ENCODE data around the gene LRP1. TPM values are rescaled to one million over a fixed set of nuclear protein-coding genes. Genes with fewer than 3 reads are reported as not detected.
A peak's percentile ranks its signal among the peaks of the same experiment; 100 is the strongest.

Gene LRP1
- total and polyA plus RNA-seq, 3 experiments from 2014 or later, result 0.29 to 2.5 (median 2.3) TPM

DNA sequence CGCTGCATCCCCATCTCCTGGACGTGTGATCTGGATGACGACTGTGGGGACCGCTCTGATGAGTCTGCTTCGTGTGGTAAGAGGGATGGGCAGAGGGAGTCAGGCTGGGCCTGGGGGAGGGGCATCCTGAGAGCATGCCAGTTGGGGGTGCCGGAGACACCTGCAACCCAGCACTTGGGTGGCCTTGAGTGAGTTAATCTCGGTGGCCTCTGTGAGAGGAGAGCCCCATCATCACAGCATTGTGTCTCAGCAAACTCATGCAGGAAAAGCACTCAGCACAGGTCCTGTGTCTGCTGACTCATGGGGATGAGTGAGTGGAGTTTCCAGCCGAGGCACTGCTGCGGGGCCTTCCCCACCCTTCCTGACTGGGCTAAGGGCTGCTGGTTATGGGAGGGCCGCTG is 38.7 kb downstream of the LRP1 start:
- no peaks in the 10 kb centered on the region for H3K9me3 ChIP-seq (ENCODE audit: low read length)
- no peaks in the 10 kb centered on the region for H3K4me1 Mint-ChIP-seq
- H3K27ac ChIP-seq (ENCODE audit: low read depth, low read length), result no peak overlapping the region
- no peaks in the 10 kb centered on the region for H3K4me1 ChIP-seq (ENCODE audit: insufficient read depth, low read length)
- H3K27me3 Mint-ChIP-seq, result peaks cover 0 to 2% of the 10 kb centered on the region in 2 donors
- H3K36me3 ChIP-seq (ENCODE audit: insufficient read depth, low read length), result no peaks in the 10 kb centered on the region
- ChIA-PET CTCF (interaction anchor here (1.9 kb wide), 1 partner anchor 16 kb away, joined by 6 read pairs; no protein-coding TSS in a partner anchor), POLR2A (no interaction called here)
- no peaks in the 10 kb centered on the region for H3K9me3 Mint-ChIP-seq
- DNase-seq, result no peak
- peak overlapping the region in 1 of 8 donors; percentile 90 for H3K27ac Mint-ChIP-seq
- no peaks in the 10 kb centered on the region for H3K27me3 ChIP-seq (ENCODE audit: insufficient read depth, low read length, poor library complexity, severe bottlenecking)
- peaks cover 0 to 3% (median 0%) of the 10 kb centered on the region in 3 donors for H3K36me3 Mint-ChIP-seq
- no peak overlapping the region for H3K4me3 ChIP-seq (ENCODE audit: low read length)
- no peak overlapping the region for H3K4me3 Mint-ChIP-seq

DNA sequence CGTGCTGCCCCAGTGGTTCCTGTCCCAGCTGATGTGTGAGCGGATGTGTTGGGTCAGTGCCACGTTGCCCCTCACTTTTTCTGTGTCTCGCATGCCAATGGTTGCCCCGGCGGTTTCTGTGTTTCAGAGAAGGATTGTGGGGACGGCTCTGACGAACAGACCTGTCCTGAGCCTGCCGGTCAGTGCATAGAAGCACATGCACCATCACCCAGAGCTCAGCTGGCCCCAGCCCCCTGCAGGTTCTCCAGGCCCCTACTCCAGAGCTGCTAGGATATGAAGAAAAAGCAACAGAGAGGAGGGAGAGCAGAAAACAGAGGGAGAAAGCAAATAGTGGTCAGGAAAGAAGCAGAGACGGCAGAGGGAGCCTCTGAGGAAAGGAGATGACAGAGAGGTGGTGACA is 39.8 kb downstream of the LRP1 start:
- H3K4me1 Mint-ChIP-seq, result no peaks in the 10 kb centered on the region
- ChIA-PET CTCF (interaction anchor here (1.0 to 1.9 kb wide), 2 partner anchors 15 to 75 kb away, joined by 3 to 6 read pairs; no protein-coding TSS in a partner anchor), POLR2A (no interaction called here)

DNA sequence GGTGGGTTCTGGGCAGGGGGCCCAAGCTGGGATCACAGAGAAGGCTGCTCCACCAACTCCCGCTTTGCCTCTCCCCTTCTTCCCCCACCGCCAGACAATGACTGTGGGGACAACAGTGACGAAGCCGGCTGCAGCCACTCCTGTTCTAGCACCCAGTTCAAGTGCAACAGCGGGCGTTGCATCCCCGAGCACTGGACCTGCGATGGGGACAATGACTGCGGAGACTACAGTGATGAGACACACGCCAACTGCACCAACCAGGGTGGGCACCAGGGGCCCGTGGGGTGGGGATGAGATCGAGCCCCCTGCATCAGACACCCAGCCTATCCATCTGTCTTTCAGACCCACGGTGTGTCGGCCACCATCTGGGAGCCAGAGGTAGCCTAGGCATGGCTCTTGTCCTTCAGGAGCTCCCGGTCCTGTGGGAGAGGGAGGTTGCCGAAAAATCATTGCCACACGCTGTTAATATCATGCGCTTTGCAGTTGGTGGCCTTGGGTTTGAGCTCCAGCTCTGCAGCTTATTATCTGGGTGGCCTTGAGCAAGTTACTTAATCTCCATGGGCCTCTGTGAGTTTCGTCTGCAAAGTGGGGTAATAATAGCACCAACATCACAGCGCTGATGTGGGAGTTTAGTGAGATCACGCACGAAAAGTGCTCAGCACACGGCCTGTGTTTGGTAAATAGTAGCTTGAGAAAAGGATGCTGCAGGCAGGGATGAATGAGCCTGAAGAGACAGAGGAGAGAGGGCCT is 40.9 kb downstream of the LRP1 start:
- H3K27me3 ChIP-seq (ENCODE audit: insufficient read depth, low read length, poor library complexity, severe bottlenecking), result no peaks in the 10 kb centered on the region
- H3K4me3 Mint-ChIP-seq, result no peak overlapping the region
- H3K4me3 ChIP-seq (ENCODE audit: low read length), result no peak overlapping the region
- no peak overlapping the region for H3K27ac ChIP-seq (ENCODE audit: low read depth, low read length)
- DNase-seq, result no peak
- H3K27ac Mint-ChIP-seq, result peak overlapping the region in 1 of 8 donors; percentile 58
- no peaks in the 10 kb centered on the region for H3K4me1 ChIP-seq (ENCODE audit: insufficient read depth, low read length)
- no peaks in the 10 kb centered on the region for H3K27me3 Mint-ChIP-seq
- no peaks in the 10 kb centered on the region for H3K4me1 Mint-ChIP-seq
- ChIA-PET POLR2A (no interaction called here), CTCF (interaction anchor here (1.0 to 1.5 kb wide), 2 partner anchors 45 to 74 kb away, joined by 3 to 4 read pairs; no protein-coding TSS in a partner anchor)
- H3K9me3 ChIP-seq (ENCODE audit: low read length), result no peaks in the 10 kb centered on the region
- no peaks in the 10 kb centered on the region for H3K9me3 Mint-ChIP-seq
- H3K36me3 Mint-ChIP-seq, result peaks cover 0 to 3% (median 0%) of the 10 kb centered on the region in 3 donors
- H3K36me3 ChIP-seq (ENCODE audit: insufficient read depth, low read length), result no peaks in the 10 kb centered on the region

More for the DNA sequence above, 39.8 kb downstream of the LRP1 start:
- no peak overlapping the region for H3K4me3 Mint-ChIP-seq
- Histone ChIP-seq H3K4me1 (ENCODE audit: insufficient read depth, low read length) (no peaks in the 10 kb centered on the region), H3K27ac (ENCODE audit: low read depth, low read length) (no peak overlapping the region), H3K27me3 (ENCODE audit: insufficient read depth, low read length, poor library complexity, severe bottlenecking) (no peaks in the 10 kb centered on the region), H3K4me3 (ENCODE audit: low read length) (no peak overlapping the region), H3K9me3 (ENCODE audit: low read length) (no peaks in the 10 kb centered on the region), H3K36me3 (ENCODE audit: insufficient read depth, low read length) (no peaks in the 10 kb centered on the region)
- H3K36me3 Mint-ChIP-seq, result peaks cover 0 to 3% (median 0%) of the 10 kb centered on the region in 3 donors
- H3K27me3 Mint-ChIP-seq, result no peaks in the 10 kb centered on the region
- peak overlapping the region in 1 of 8 donors; percentile 47 for H3K27ac Mint-ChIP-seq
- H3K9me3 Mint-ChIP-seq, result no peaks in the 10 kb centered on the region
- DNase-seq, result no peak

DNA sequence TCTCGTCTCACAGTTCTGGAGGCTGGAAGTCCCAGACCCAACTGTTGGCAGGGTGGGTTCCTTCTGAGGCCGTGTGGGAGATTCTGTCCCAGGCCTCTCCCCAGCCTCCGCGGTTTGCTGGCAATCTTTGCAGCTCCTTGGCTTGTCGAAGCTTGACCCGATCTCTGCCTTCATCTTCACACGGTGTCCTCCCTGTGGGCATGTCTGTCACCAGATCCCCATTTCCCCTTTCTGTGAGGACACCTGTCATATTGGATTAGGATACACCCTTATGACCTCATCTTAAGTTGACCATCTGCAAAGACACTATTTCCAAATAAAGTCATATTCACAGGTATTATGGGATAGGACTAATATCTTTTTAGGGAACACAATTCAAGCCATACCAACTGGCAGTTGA is 41.7 kb downstream of the LRP1 start:
- ChIA-PET CTCF (interaction anchor here (1.5 kb wide), 1 partner anchor 46 kb away, joined by 4 read pairs; no protein-coding TSS in a partner anchor), POLR2A (no interaction called here)
- no peaks in the 10 kb centered on the region for H3K4me1 Mint-ChIP-seq
- H3K27me3 Mint-ChIP-seq, result no peaks in the 10 kb centered on the region
- no peak overlapping the region for H3K4me3 ChIP-seq (ENCODE audit: low read length)
- H3K9me3 ChIP-seq (ENCODE audit: low read length), result no peaks in the 10 kb centered on the region
- H3K27me3 ChIP-seq (ENCODE audit: insufficient read depth, low read length, poor library complexity, severe bottlenecking), result no peaks in the 10 kb centered on the region
- no peak overlapping the region for H3K4me3 Mint-ChIP-seq
- no peak for DNase-seq
- H3K27ac ChIP-seq (ENCODE audit: low read depth, low read length), result no peak overlapping the region
- H3K4me1 ChIP-seq (ENCODE audit: insufficient read depth, low read length), result no peaks in the 10 kb centered on the region
- peaks cover 0 to 3% (median 0%) of the 10 kb centered on the region in 3 donors for H3K36me3 Mint-ChIP-seq
- H3K9me3 Mint-ChIP-seq, result no peaks in the 10 kb centered on the region
- H3K27ac Mint-ChIP-seq, result no peak overlapping the region
- H3K36me3 ChIP-seq (ENCODE audit: insufficient read depth, low read length), result no peaks in the 10 kb centered on the region

DNA sequence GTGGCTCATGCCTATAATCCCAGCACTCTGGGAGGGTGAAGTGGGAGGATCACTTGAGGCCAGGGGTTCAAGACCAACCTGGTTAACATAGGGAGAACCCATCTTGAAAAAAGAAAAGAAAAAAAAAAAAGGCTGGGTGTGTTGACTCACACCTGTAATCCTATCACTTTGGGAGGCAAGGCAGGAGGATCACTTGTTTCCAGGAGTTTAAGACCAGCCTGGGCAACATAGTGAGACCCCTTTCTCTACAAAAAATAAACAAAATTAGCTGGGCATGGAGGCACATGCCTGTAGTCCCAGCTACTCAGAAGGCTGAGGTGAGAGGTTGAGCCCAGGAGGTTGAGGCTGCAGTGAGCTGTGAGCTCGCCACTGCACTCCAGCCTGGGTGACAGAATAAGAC is 42.1 kb downstream of the LRP1 start:
- Histone ChIP-seq H3K9me3 (ENCODE audit: low read length) (no peaks in the 10 kb centered on the region), H3K4me3 (ENCODE audit: low read length) (no peak overlapping the region), H3K27ac (ENCODE audit: low read depth, low read length) (no peak overlapping the region), H3K4me1 (ENCODE audit: insufficient read depth, low read length) (no peaks in the 10 kb centered on the region), H3K36me3 (ENCODE audit: insufficient read depth, low read length) (no peaks in the 10 kb centered on the region), H3K27me3 (ENCODE audit: insufficient read depth, low read length, poor library complexity, severe bottlenecking) (no peaks in the 10 kb centered on the region)
- Mint-ChIP-seq H3K27me3 (no peaks in the 10 kb centered on the region), H3K9me3 (no peaks in the 10 kb centered on the region), H3K27ac (no peak overlapping the region), H3K4me1 (no peaks in the 10 kb centered on the region), H3K36me3 (peaks cover 0 to 3% (median 0%) of the 10 kb centered on the region in 3 donors), H3K4me3 (no peak overlapping the region)
- CTCF ChIA-PET, result interaction anchor here (1.5 kb wide), 1 partner anchor 46 kb away, joined by 4 read pairs; no protein-coding TSS in a partner anchor
- POLR2A ChIA-PET, result no interaction called here
- DNase-seq, result no peak

DNA sequence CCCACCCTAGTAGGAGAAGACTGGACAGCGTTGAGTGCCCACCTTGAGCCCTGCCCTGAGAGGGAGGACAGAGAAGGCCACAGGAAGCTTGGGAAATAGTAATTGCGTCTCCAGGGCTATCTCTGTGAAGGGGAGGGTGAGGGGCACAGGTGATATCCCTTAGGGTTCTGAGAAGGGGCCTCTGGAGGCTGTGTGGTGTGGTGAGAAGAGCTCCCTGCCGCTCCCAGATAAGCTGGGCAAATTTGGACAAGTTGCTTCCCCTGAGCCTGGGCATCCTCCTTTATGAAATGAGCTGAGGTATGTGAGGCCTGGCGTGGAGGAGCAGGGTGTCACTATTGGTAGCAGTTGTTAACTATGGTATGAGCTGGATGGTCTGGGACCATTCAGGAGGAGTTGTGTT is 42.6 kb downstream of the LRP1 start:
- H3K27ac Mint-ChIP-seq, result no peak overlapping the region
- ChIA-PET POLR2A (no interaction called here), CTCF (interaction anchor here (0.8 to 1.3 kb wide), 2 partner anchors 12 to 42 kb away, joined by 3 read pairs; no protein-coding TSS in a partner anchor)
- H3K36me3 Mint-ChIP-seq, result peaks cover 0 to 3% (median 0%) of the 10 kb centered on the region in 3 donors
- no peak overlapping the region for H3K4me3 Mint-ChIP-seq
- H3K4me1 Mint-ChIP-seq, result no peaks in the 10 kb centered on the region
- Histone ChIP-seq H3K36me3 (ENCODE audit: insufficient read depth, low read length) (no peaks in the 10 kb centered on the region), H3K27ac (ENCODE audit: low read depth, low read length) (no peak overlapping the region), H3K4me3 (ENCODE audit: low read length) (no peak overlapping the region), H3K27me3 (ENCODE audit: insufficient read depth, low read length, poor library complexity, severe bottlenecking) (no peaks in the 10 kb centered on the region), H3K4me1 (ENCODE audit: insufficient read depth, low read length) (no peaks in the 10 kb centered on the region), H3K9me3 (ENCODE audit: low read length) (no peaks in the 10 kb centered on the region)
- H3K27me3 Mint-ChIP-seq, result no peaks in the 10 kb centered on the region
- H3K9me3 Mint-ChIP-seq, result no peaks in the 10 kb centered on the region
- no peak for DNase-seq

DNA sequence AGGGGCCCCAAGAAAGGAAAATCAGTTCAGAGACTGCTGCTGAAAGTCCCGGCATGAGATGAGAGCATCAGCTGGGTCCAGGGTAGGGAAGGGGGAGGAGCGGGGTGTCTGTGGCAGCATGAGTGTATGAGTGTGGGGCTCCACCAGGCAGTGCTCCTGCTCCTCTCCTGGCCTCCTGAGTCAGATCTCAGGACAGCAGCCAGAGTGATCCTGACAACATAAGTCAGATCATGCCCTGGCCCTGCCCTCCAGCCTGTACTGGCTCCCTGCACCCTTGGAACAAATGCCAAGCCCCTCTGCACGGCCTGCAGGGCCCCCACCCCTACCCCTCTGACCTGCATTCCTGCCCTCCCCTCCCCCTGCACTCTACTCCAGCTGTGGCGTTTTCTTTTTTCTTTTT is 43.4 kb downstream of the LRP1 start:
- Mint-ChIP-seq H3K27ac (no peak overlapping the region), H3K4me3 (no peak overlapping the region), H3K4me1 (no peaks in the 10 kb centered on the region), H3K36me3 (peaks cover 0 to 3% (median 0%) of the 10 kb centered on the region in 3 donors), H3K27me3 (no peaks in the 10 kb centered on the region), H3K9me3 (no peaks in the 10 kb centered on the region)
- Histone ChIP-seq H3K36me3 (ENCODE audit: insufficient read depth, low read length) (no peaks in the 10 kb centered on the region), H3K4me3 (ENCODE audit: low read length) (no peak overlapping the region), H3K4me1 (ENCODE audit: insufficient read depth, low read length) (no peaks in the 10 kb centered on the region), H3K27ac (ENCODE audit: low read depth, low read length) (no peak overlapping the region), H3K27me3 (ENCODE audit: insufficient read depth, low read length, poor library complexity, severe bottlenecking) (no peaks in the 10 kb centered on the region), H3K9me3 (ENCODE audit: low read length) (no peaks in the 10 kb centered on the region)
- ChIA-PET POLR2A (no interaction called here), CTCF (interaction anchor here (0.8 to 5.6 kb wide), 3 partner anchors 12 to 47 kb away, joined by 3 to 67 read pairs (median 3); partner anchors contain the start of gene LRP1)
- no peak for DNase-seq

DNA sequence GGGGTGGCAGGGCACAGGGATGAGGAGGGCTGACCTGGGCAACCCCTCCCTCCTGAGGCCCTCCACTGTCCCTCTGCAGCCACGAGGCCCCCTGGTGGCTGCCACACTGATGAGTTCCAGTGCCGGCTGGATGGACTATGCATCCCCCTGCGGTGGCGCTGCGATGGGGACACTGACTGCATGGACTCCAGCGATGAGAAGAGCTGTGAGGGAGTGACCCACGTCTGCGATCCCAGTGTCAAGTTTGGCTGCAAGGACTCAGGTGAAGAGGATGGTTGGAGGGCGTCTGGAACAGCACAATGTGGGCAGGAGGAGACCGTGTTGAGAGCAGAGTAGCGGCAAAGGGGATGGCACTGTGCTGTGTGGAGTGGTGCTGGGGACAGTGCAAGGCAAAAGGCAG is 44.8 kb downstream of the LRP1 start:
- POLR2A ChIA-PET, result no interaction called here

More for the DNA sequence above, 44.8 kb downstream of the LRP1 start:
- H3K27me3 Mint-ChIP-seq, result no peaks in the 10 kb centered on the region
- H3K4me3 ChIP-seq (ENCODE audit: low read length), result no peak overlapping the region
- CTCF ChIA-PET, result interaction anchor here (0.6 to 5.6 kb wide), 10 partner anchors 9 to 185 kb away, joined by 3 to 67 read pairs (median 3); partner anchors contain the start of gene LRP1
- no peaks in the 10 kb centered on the region for H3K9me3 Mint-ChIP-seq
- H3K27ac Mint-ChIP-seq, result peak overlapping the region in 1 of 8 donors; percentile 39
- H3K27ac ChIP-seq (ENCODE audit: low read depth, low read length), result no peak overlapping the region
- H3K36me3 ChIP-seq (ENCODE audit: insufficient read depth, low read length), result no peaks in the 10 kb centered on the region
- H3K4me1 Mint-ChIP-seq, result no peaks in the 10 kb centered on the region
- H3K4me3 Mint-ChIP-seq, result no peak overlapping the region
- H3K36me3 Mint-ChIP-seq, result peaks cover 0 to 3% (median 0%) of the 10 kb centered on the region in 3 donors
- H3K4me1 ChIP-seq (ENCODE audit: insufficient read depth, low read length), result no peaks in the 10 kb centered on the region
- DNase-seq, result no peak
- H3K9me3 ChIP-seq (ENCODE audit: low read length), result no peaks in the 10 kb centered on the region
- no peaks in the 10 kb centered on the region for H3K27me3 ChIP-seq (ENCODE audit: insufficient read depth, low read length, poor library complexity, severe bottlenecking)

Data from CD8-positive, alpha-beta memory T cell (primary cell).